HepG2 (cell line): Measurements from ENCODE around the gene AUNIP. TPM values are rescaled to one million over a fixed set of nuclear protein-coding genes. Genes with fewer than 3 reads are reported as not detected.

ENCODE experiments used
- ATF7-NPFF ChIP-seq: sonication (generic); formaldehyde crosslinking; IDR thresholded peaks from 2 replicates; pipeline ENCODE4 v1.8.1; 2023; ENCODE audit warnings: mild to moderate bottlenecking, low read depth, missing genetic modification reagents, moderate library complexity
- BRD4 ChIP-seq: sonication (generic); formaldehyde crosslinking; IDR thresholded peaks from 2 replicates; pipeline ENCODE4 v1.4.0; 2020; ENCODE audit warnings: missing genetic modification reagents
- CAMTA2 ChIP-seq: sonication (generic); formaldehyde crosslinking; IDR thresholded peaks from 2 replicates; pipeline ENCODE4 v1.4.0; 2020; ENCODE audit warnings: mild to moderate bottlenecking, missing genetic modification reagents, borderline replicate concordance
- HNF1A ChIP-seq, 2 experiments: sonication (generic) in 1 of 2; formaldehyde crosslinking in 1 of 2; IDR thresholded peaks; 2 replicates each; pipeline versions ENCODE4 v1.4.0 to v1.6.1; 2016 to 2020; ENCODE audit warnings: borderline replicate concordance in 1 of 2, low read depth in 1 of 2, mild to moderate bottlenecking in 1 of 2, missing genetic modification reagents in 1 of 2
- IKZF1 ChIP-seq: fragments of 450-650 bp; IDR thresholded peaks from 2 replicates; pipeline ENCODE4 v1.7.1; 2016
- JDP2 ChIP-seq: sonication (generic); formaldehyde crosslinking; IDR thresholded peaks from 2 replicates; pipeline ENCODE4 v1.8.1; 2022; ENCODE audit warnings: missing genetic modification reagents, borderline replicate concordance
- NFIB ChIP-seq: sonication (generic); formaldehyde crosslinking; IDR thresholded peaks from 2 replicates; pipeline ENCODE4 v1.9.0; 2021; ENCODE audit warnings: missing genetic modification reagents, mild to moderate bottlenecking, borderline replicate concordance
- PAWR ChIP-seq: sonication (generic); formaldehyde crosslinking; IDR thresholded peaks from 2 replicates; pipeline ENCODE4 v1.4.0; 2020; ENCODE audit warnings: missing genetic modification reagents, mild to moderate bottlenecking, borderline replicate concordance
- STAG1 ChIP-seq: sonication (generic); formaldehyde crosslinking; IDR thresholded peaks from 2 replicates; pipeline ENCODE4 v1.4.0; 2020; ENCODE audit warnings: missing genetic modification reagents
- STAT5B ChIP-seq: sonication (generic); formaldehyde crosslinking; IDR thresholded peaks from 2 replicates; pipeline ENCODE4 v1.4.0; 2020; ENCODE audit warnings: missing genetic modification reagents
- TAF15 ChIP-seq: fragments of 200-400 bp; formaldehyde crosslinking; IDR thresholded peaks from one replicate; pipeline ENCODE4 v1.6.1; 2018; ENCODE audit warnings: mild to moderate bottlenecking, low read depth, low read length; ENCODE audit not compliant: poor library complexity, severe bottlenecking
- TSC22D2 ChIP-seq: sonication (generic); formaldehyde crosslinking; IDR thresholded peaks from 2 replicates; pipeline ENCODE4 v1.5.1; 2020; ENCODE audit warnings: missing genetic modification reagents, mild to moderate bottlenecking, borderline replicate concordance
- XBP1 ChIP-seq: sonication (generic); formaldehyde crosslinking; IDR thresholded peaks from 2 replicates; pipeline ENCODE4 v1.5.0; 2020; ENCODE audit warnings: missing genetic modification reagents
- ZBTB7A ChIP-seq: sonication (generic); formaldehyde crosslinking; IDR thresholded peaks from 2 replicates; pipeline ENCODE4 v1.8.0; 2022; ENCODE audit warnings: mild to moderate bottlenecking, missing genetic modification reagents
- ZNF10 ChIP-seq: sonication (generic); formaldehyde crosslinking; IDR thresholded peaks from 2 replicates; pipeline ENCODE4 v1.4.0; 2020; ENCODE audit warnings: mild to moderate bottlenecking, low read depth, missing genetic modification reagents, borderline replicate concordance
- ZNF333 ChIP-seq: sonication (generic); formaldehyde crosslinking; IDR thresholded peaks from 2 replicates; pipeline ENCODE4 v1.4.0; 2020; ENCODE audit warnings: mild to moderate bottlenecking, missing genetic modification reagents, borderline replicate concordance
- ZNF432 ChIP-seq: sonication (generic); formaldehyde crosslinking; IDR thresholded peaks from 2 replicates; pipeline ENCODE4 v1.5.0; 2020; ENCODE audit warnings: missing genetic modification reagents, mild to moderate bottlenecking, borderline replicate concordance
- ZNF614 ChIP-seq: IDR thresholded peaks from 2 replicates; pipeline ENCODE4 v1.6.1; 2018; ENCODE audit warnings: missing biosample characterization, missing genetic modification reagents, inconsistent platforms, borderline replicate concordance
- ZNF652 ChIP-seq: IDR thresholded peaks from 2 replicates; pipeline ENCODE4 v1.6.1; 2016; ENCODE audit warnings: low read depth, borderline replicate concordance
- polyA plus RNA-seq, 8 experiments: library from polyadenylated mRNA; depleted of rRNA in 3 of 8; stranded (reverse) in 7 of 8; unstranded in 1 of 8; fragments of >200 nt; fragmentation: Illumina TruSeq in 4 of 8; extraction: Trizol in 4 of 8; gene quantifications; 2 replicates each; pipeline versions ENCODE4 v1.2.1 to v1.2.3, GENCODE V29; 2011 to 2016; ENCODE audit warnings: low read depth in 4 of 8, missing spikeins in 1 of 8, mixed read lengths in 1 of 8; ENCODE audit not compliant: insufficient read depth in 1 of 8
- total RNA-seq, 5 experiments: library from RNA; depleted of rRNA; stranded (reverse); fragments of >200 nt; fragmentation: Illumina TruSeq; extraction: Trizol; gene quantifications; 2 replicates each; pipeline ENCODE4 v1.2.3, GENCODE V29; 2016; ENCODE audit warnings: low read depth in 1 of 5
- TF ChIP-seq, protein P1 (sequence below): sonication (generic); formaldehyde crosslinking; IDR thresholded peaks from 2 replicates; pipeline ENCODE4 v1.5.1; 2020; ENCODE audit warnings: mild to moderate bottlenecking, missing genetic modification reagents, moderate library complexity

Gene AUNIP
- total and polyA plus RNA-seq, 2 of the 13 experiments (the other 11 are each of a cell fraction or from before 2014, with no cell fraction given), result 3.8 to 12.3 TPM

GRCh38 chr1:25861316-25862286, 2.3 kb upstream of the AUNIP start (continued):
- TF ChIP-seq TAF15 (no peak), IKZF1 (no peak), ZNF10 (no peak), ZNF652 (CRISPR knock-in tag) (0 out of 2 replicates have a peak, but pooled peaks have one; percentile 29), STAG1 (CRISPR knock-in tag) (no peak), STAT5B (CRISPR knock-in tag) (no peak), ZNF432 (no peak), ZNF614 (CRISPR knock-in tag) (peak; percentile 35; the same call in 1 of the 2 replicates), CAMTA2 (no peak), XBP1 (CRISPR knock-in tag) (no peak), JDP2 (CRISPR knock-in tag) (no peak), ZNF333 (CRISPR knock-in tag) (no peak), HNF1A (IDR thresholded peaks at IDR 0.05; ENCODE audit: low read depth) (peak; percentile 36), HNF1A (CRISPR knock-in tag; IDR thresholded peaks at IDR 0.05; ENCODE audit: borderline replicate concordance) (peak; percentile 25; the same call in 1 of the 2 replicates), ZBTB7A (CRISPR knock-in tag) (peak; percentile 42; the same call in 1 of the 2 replicates), PAWR (no peak), NFIB (CRISPR knock-in tag) (no peak), ATF7-NPFF (CRISPR knock-in tag) (no peak), TSC22D2 (CRISPR knock-in tag) (no peak), BRD4 (no peak)
- TF ChIP-seq, protein P1, sequence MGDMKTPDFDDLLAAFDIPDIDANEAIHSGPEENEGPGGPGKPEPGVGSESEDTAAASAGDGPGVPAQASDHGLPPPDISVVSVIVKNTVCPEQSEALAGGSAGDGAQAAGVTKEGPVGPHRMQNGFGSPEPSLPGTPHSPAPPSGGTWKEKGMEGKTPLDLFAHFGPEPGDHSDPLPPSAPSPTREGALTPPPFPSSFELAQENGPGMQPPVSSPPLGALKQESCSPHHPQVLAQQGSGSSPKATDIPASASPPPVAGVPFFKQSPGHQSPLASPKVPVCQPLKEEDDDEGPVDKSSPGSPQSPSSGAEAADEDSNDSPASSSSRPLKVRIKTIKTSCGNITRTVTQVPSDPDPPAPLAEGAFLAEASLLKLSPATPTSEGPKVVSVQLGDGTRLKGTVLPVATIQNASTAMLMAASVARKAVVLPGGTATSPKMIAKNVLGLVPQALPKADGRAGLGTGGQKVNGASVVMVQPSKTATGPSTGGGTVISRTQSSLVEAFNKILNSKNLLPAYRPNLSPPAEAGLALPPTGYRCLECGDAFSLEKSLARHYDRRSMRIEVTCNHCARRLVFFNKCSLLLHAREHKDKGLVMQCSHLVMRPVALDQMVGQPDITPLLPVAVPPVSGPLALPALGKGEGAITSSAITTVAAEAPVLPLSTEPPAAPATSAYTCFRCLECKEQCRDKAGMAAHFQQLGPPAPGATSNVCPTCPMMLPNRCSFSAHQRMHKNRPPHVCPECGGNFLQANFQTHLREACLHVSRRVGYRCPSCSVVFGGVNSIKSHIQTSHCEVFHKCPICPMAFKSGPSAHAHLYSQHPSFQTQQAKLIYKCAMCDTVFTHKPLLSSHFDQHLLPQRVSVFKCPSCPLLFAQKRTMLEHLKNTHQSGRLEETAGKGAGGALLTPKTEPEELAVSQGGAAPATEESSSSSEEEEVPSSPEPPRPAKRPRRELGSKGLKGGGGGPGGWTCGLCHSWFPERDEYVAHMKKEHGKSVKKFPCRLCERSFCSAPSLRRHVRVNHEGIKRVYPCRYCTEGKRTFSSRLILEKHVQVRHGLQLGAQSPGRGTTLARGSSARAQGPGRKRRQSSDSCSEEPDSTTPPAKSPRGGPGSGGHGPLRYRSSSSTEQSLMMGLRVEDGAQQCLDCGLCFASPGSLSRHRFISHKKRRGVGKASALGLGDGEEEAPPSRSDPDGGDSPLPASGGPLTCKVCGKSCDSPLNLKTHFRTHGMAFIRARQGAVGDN, result peak; percentile 46; the same call in 1 of the 2 replicates
